GM23248 (cell line): ENCODE results near the gene IRF5. TPM values are rescaled to one million over a fixed set of nuclear protein-coding genes. Genes with fewer than 3 reads are reported as not detected.
"Not testable (repeated sequence)": the region's sequence is repeated elsewhere in the genome, so short reads cannot be mapped to it uniquely, and the experiment has no call there.

ENCODE experiments used
- DNase-seq: peaks from one replicate; pipeline ENCODE4 v3.0.0-alpha.2; 2015
- H2AFZ ChIP-seq: fragments of 200-600 bp; sonication (generic); 2 replicates; pipeline ENCODE4 v1.6.1; 2016; ENCODE audit warnings: antibody characterized with exemption
- H3F3A ChIP-seq: fragments of 200-600 bp; sonication (generic); 2 replicates; pipeline ENCODE4 v1.6.1; 2016; ENCODE audit warnings: mild to moderate bottlenecking, antibody characterized with exemption, mixed run types; ENCODE audit not compliant: insufficient read depth
- H3K27ac ChIP-seq: fragments of 200-600 bp; sonication (generic); 2 replicates; pipeline ENCODE4 v1.5.1; 2016; ENCODE audit warnings: mild to moderate bottlenecking
- H3K27me3 ChIP-seq: fragments of 200-600 bp; sonication (generic); replicated peaks from 2 replicates; pipeline ENCODE4 v1.6.1; 2016; ENCODE audit warnings: mild to moderate bottlenecking; ENCODE audit not compliant: insufficient read depth
- H3K36me3 ChIP-seq: fragments of 200-600 bp; sonication (generic); 2 replicates; pipeline ENCODE4 v1.6.1; 2016; ENCODE audit warnings: low read depth, mild to moderate bottlenecking
- H3K4me1 ChIP-seq: fragments of 200-600 bp; sonication (generic); 2 replicates; pipeline ENCODE4 v1.6.1; 2016; ENCODE audit warnings: mild to moderate bottlenecking; ENCODE audit not compliant: insufficient read depth
- H3K4me2 ChIP-seq: fragments of 200-600 bp; sonication (generic); one replicate; pipeline ENCODE4 v1.6.1; 2016; ENCODE audit warnings: mild to moderate bottlenecking; ENCODE audit not compliant: unreplicated experiment
- H3K4me3 ChIP-seq: fragments of 200-600 bp; sonication (generic); 2 replicates; pipeline ENCODE4 v1.5.1; 2016; ENCODE audit warnings: mild to moderate bottlenecking
- H3K79me2 ChIP-seq: fragments of 200-600 bp; sonication (generic); 2 replicates; pipeline ENCODE4 v1.6.1; 2016; ENCODE audit warnings: mild to moderate bottlenecking; ENCODE audit not compliant: insufficient read depth
- H3K9ac ChIP-seq: fragments of 200-600 bp; sonication (generic); 2 replicates; pipeline ENCODE4 v1.6.1; 2016; ENCODE audit warnings: mild to moderate bottlenecking
- H3K9me2 ChIP-seq: fragments of 200-600 bp; sonication (generic); 2 replicates; pipeline ENCODE4 v1.6.1; 2016; ENCODE audit warnings: mixed run types, mild to moderate bottlenecking, moderate library complexity; ENCODE audit not compliant: insufficient read depth
- H3K9me3 ChIP-seq: fragments of 200-600 bp; sonication (generic); one replicate; pipeline ENCODE4 v1.6.1; 2017; ENCODE audit warnings: low read depth
- H4K20me1 ChIP-seq: fragments of 200-600 bp; sonication (generic); 2 replicates; pipeline ENCODE4 v1.6.0; 2016; ENCODE audit not compliant: insufficient read depth
- EZH2 ChIP-seq: fragments of 200-600 bp; sonication (generic); IDR thresholded peaks from 2 replicates; pipeline ENCODE4 v1.6.1; 2018; ENCODE audit warnings: antibody characterized with exemption, mild to moderate bottlenecking; ENCODE audit not compliant: insufficient read depth, poor library complexity, severe bottlenecking
- EZH2phosphoT487 ChIP-seq: fragments of 200-600 bp; sonication (generic); IDR thresholded peaks from 2 replicates; pipeline ENCODE4 v1.6.1; 2018; ENCODE audit warnings: antibody characterized with exemption, moderate library complexity, mild to moderate bottlenecking, low read depth; ENCODE audit not compliant: insufficient read depth
- WGBS, 2 experiments: methylation state at CpG; one replicate each; pipeline ENCODE4 v1.1.6; 2015 to 2017; ENCODE audit warnings: low lambda C conversion rate in 2 of 2, low coverage in 1 of 2; ENCODE audit errors: missing lambda C conversion rate in 2 of 2; 5-methylcytosine and 5-hydroxymethylcytosine counted together
- in situ Hi-C: fragments of 300-500 bp; cut with MboI; formaldehyde crosslinking; loops from 2 replicates; pipeline ENCODE4 v1.15.0; 2020
- polyA plus RNA-seq: library from polyadenylated mRNA; unstranded; fragments of >200 nt; fragmentation: Nextera tagmentation; extraction: Ambion mirVana; gene quantifications from 2 replicates; pipeline ENCODE4 v1.2.1, GENCODE V29; 2016
- total RNA-seq: library from RNA; depleted of rRNA; stranded (reverse); fragments of >200 nt; shearing (Covaris generic); gene quantifications from 2 replicates; pipeline ENCODE4 v1.2.3, GENCODE V29; 2014

IRF5 gene
- total and polyA plus RNA-seq, 2 experiments from 2014 or later = under 0.01 to 0.16 TPM

DNA sequence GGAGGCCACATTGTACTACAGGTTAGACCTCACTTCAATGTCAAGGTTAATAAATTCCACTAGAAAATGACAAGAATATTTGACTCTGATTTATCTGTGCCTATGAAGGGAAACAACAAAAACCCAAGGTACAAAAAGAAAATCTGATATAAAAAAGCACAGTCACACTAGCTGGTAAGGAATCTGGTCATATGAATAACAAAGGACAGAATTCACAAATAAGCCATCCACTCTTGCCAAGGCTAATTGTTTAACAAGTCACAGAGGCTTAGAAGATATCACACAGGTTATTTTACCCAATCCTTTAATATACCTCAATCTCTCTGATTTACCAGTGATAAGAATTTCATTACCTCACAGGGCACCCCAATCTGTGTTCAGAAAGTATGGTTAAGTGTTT, 47.9 kb downstream of the IRF5 start:
- H3K9ac ChIP-seq = no peak overlapping the region
- TF ChIP-seq EZH2phosphoT487 = no peak
- no peak for TF ChIP-seq EZH2
- no peak overlapping the region for H3K27ac ChIP-seq
- no peaks in the 10 kb centered on the region for H3K27me3 ChIP-seq
- DNase-seq = no peak
- in situ Hi-C loops = no loop called here
- no peaks in the 10 kb centered on the region for H3K4me1 ChIP-seq
- no peaks in the 10 kb centered on the region for H3K79me2 ChIP-seq
- H3K4me2 ChIP-seq = no peak overlapping the region
- H3K9me3 ChIP-seq = no peaks in the 10 kb centered on the region
- H2AFZ ChIP-seq = no peak overlapping the region
- peaks cover 54% of the 10 kb centered on the region for H3K36me3 ChIP-seq
- no peaks in the 10 kb centered on the region for H4K20me1 ChIP-seq
- no peaks in the 10 kb centered on the region for H3F3A ChIP-seq
- no peak overlapping the region for H3K4me3 ChIP-seq
- H3K9me2 ChIP-seq = no peaks in the 10 kb centered on the region

DNA sequence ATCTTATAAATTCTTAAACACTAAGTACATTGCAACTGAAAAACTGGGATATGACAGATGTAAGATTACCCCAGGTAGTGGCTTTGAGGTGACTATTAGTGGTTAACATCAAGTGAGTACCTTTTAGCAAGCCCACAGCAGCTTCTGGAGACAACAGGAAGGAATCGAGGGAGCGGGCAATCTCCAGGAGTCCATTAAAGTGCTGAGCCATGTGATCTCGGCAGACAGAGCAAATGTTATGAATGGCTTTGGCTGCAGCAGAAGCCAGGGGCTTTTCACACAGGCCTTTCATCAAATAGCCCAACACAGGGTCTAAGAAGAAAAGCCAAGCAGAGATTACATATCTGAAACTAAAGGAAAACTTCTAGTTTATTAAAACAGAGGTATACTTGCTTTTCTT, 48.9 kb downstream of the IRF5 start:
- DNase-seq = no peak
- TF ChIP-seq EZH2phosphoT487 (no peak), EZH2 (no peak)
- in situ Hi-C loops = no loop called here

DNA sequence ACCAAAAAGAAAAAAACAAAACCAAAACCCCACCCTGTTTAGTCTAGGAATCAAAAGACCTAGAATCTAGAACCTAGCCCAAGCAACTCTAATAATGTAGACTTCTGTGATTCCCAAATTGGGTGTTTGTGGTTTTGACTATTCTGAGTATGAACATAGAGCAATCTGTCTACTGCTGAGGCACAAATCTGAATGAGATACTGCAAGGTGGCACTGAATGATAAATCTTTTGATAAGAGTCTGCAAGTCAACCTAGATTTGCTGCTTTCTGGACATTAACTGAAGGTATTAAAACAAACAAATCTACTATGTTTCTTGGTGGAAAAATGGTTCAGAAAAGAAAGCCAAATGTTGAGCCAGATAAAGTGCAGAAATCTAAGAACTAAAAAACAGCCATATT, 50.6 kb downstream of the IRF5 start:
- Histone ChIP-seq H3K9ac (no peak overlapping the region), H3K27me3 (no peaks in the 10 kb centered on the region), H3K9me3 (no peaks in the 10 kb centered on the region), H3K4me3 (no peak overlapping the region), H3K4me2 (no peak overlapping the region), H3F3A (no peaks in the 10 kb centered on the region), H4K20me1 (no peaks in the 10 kb centered on the region), H3K79me2 (no peaks in the 10 kb centered on the region), H2AFZ (no peak overlapping the region), H3K4me1 (no peaks in the 10 kb centered on the region), H3K9me2 (no peaks in the 10 kb centered on the region), H3K36me3 (peaks cover 31% of the 10 kb centered on the region), H3K27ac (no peak overlapping the region)
- in situ Hi-C loops = no loop called here
- TF ChIP-seq EZH2 (no peak), EZH2phosphoT487 (no peak)
- no peak for DNase-seq

More for the DNA sequence above, 48.9 kb downstream of the IRF5 start:
- no peaks in the 10 kb centered on the region for H3K4me1 ChIP-seq
- H3K9me2 ChIP-seq = no peaks in the 10 kb centered on the region
- H3K36me3 ChIP-seq = peaks cover 45% of the 10 kb centered on the region
- H3K9ac ChIP-seq = no peak overlapping the region
- H2AFZ ChIP-seq = no peak overlapping the region
- no peaks in the 10 kb centered on the region for H4K20me1 ChIP-seq
- H3K9me3 ChIP-seq = no peaks in the 10 kb centered on the region
- H3K4me3 ChIP-seq = no peak overlapping the region
- 100% methylated on average over 3 of the region's 3 CpGs for WGBS, 2 experiments
- no peak overlapping the region for H3K27ac ChIP-seq
- no peaks in the 10 kb centered on the region for H3K27me3 ChIP-seq
- no peak overlapping the region for H3K4me2 ChIP-seq
- H3K79me2 ChIP-seq = no peaks in the 10 kb centered on the region
- H3F3A ChIP-seq = no peaks in the 10 kb centered on the region

DNA sequence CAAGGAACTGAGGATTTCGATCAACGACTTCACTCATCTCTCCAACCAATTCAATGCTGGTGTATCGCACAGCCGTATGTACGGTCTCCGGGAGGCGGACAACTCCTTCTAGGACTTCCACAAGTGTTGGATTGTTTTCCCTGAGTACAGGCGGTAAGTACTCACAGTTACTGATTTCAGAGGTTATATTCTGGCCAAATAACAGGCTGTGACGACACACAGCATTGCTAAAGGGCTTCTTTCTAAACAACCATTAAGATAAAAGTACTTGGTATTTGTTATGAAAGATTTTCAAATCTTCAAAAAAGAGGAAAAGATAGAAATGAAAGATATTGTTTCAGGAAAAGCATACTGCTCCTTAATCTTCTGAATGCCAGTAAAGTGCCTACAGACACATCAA, 52.2 kb downstream of the IRF5 start:
- DNase-seq = no peak
- no peak for TF ChIP-seq EZH2phosphoT487
- TF ChIP-seq EZH2 = no peak
- Histone ChIP-seq H3F3A (no peaks in the 10 kb centered on the region), H4K20me1 (no peaks in the 10 kb centered on the region), H3K4me3 (no peak overlapping the region), H3K27me3 (no peaks in the 10 kb centered on the region), H2AFZ (no peak overlapping the region), H3K79me2 (no peaks in the 10 kb centered on the region), H3K9me2 (no peaks in the 10 kb centered on the region), H3K4me1 (no peaks in the 10 kb centered on the region), H3K9me3 (no peaks in the 10 kb centered on the region), H3K27ac (no peak overlapping the region), H3K9ac (no peak overlapping the region), H3K36me3 (peaks cover 26% of the 10 kb centered on the region), H3K4me2 (no peak overlapping the region)
- WGBS, 2 experiments = 85 to 87% methylated on average over 9 of the region's 9 CpGs
- in situ Hi-C loops = no loop called here

DNA sequence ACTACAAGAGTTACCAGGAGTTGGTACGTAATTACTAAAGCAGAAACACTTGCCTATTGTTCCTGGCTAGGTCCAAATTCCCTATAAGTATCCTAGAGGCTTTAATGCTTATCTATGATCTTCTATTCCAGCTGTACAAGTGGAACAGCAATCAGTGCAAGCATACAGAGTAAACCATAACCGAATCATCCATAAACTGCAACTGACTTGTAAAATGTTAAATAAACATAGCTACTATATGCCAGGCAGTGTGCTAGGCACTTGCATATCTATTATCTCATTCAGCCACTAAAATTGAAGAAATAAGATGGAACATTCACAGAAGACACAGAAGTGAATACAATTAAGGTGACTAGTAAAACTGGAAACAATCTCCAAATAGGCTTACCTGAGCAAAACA, 55.7 kb downstream of the IRF5 start:
- Histone ChIP-seq H3K4me1 (no peaks in the 10 kb centered on the region), H3K9me2 (no peaks in the 10 kb centered on the region), H3K4me3 (no peak overlapping the region), H3K4me2 (no peak overlapping the region), H3K9me3 (no peaks in the 10 kb centered on the region), H3K36me3 (peaks cover 34% of the 10 kb centered on the region; the same call in 1 of the 2 replicates), H4K20me1 (no peaks in the 10 kb centered on the region), H3F3A (no peaks in the 10 kb centered on the region), H3K9ac (no peak overlapping the region), H3K27ac (no peak overlapping the region), H2AFZ (no peak overlapping the region), H3K27me3 (no peaks in the 10 kb centered on the region), H3K79me2 (no peaks in the 10 kb centered on the region)
- in situ Hi-C loops = no loop called here
- TF ChIP-seq EZH2 (no peak), EZH2phosphoT487 (no peak)
- no peak for DNase-seq
- WGBS, 2 experiments = 75 to 82% methylated on average over 2 of the region's 2 CpGs

DNA sequence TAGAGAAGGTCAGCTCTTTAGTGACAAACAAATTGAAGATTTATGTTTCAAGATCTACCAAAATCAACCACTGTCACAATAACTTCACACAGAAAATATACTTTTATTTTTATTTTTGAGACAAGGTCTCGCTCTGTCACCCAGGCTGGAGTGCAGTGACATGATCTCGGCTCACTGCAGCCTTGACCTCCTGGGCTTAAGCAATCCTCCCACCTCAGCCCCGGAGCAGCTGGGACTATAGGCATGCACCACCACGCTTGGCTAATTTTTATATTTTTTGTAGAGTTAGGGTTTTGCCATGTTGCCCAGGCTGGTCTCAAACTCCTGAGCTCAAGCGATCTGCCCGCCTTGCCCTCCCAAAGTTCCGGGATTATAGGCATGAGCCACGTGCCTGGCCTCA, 56.8 kb downstream of the IRF5 start:
- H3F3A ChIP-seq, H3K9me3 ChIP-seq, H3K79me2 ChIP-seq, H3K4me1 ChIP-seq, H2AFZ ChIP-seq, H4K20me1 ChIP-seq, H3K27ac ChIP-seq, H3K9me2 ChIP-seq, in situ Hi-C loops, H3K9ac ChIP-seq, DNase-seq, H3K27me3 ChIP-seq, H3K4me3 ChIP-seq, H3K4me2 ChIP-seq: not testable (repeated sequence)
- H3K36me3 ChIP-seq = peaks cover 34% of the 10 kb centered on the region; the same call in 1 of the 2 replicates
- 90 to 94% methylated on average over 8 of the region's 8 CpGs for WGBS, 2 experiments
